Panc1 (cell line): ENCODE results near the gene CCL13. TPM values are rescaled to one million over a fixed set of nuclear protein-coding genes. Genes with fewer than 3 reads are reported as not detected.

Source experiments
- ATAC-seq: fragments of 200-7000 bp; cut with Tn5 transposase; 2 replicates; pipeline ENCODE4 v1.9.1; 2020; ENCODE audit warnings: mild to moderate bottlenecking, moderate library complexity
- BruUV-seq: library from RNA; stranded (reverse); fragments of 400-500 nt; replicated peaks from 2 replicates; lab custom pipeline; 2021; lab: Mats Ljungman, UMichigan
- CTCF ChIA-PET: fragments of 300-600 bp; sonication (Branson Sonifier 250); formaldehyde crosslinking; loops from one replicate; lab custom pipeline; 2022; ENCODE audit warnings: antibody characterized with exemption; lab: Charles Lee
- POLR2A ChIA-PET: fragments of 300-600 bp; sonication (Branson Sonifier 250); formaldehyde crosslinking; loops from one replicate; lab custom pipeline; 2022; ENCODE audit warnings: antibody characterized with exemption; lab: Charles Lee
- DNase-seq: peaks from one replicate; pipeline ENCODE4 v3.0.0-alpha.2; 2010; ENCODE audit warnings: low read depth, low spot score
- H3K27ac ChIP-seq: 2 replicates; pipeline ENCODE4 v1.5.1; 2011; ENCODE audit warnings: mild to moderate bottlenecking, low read length, inconsistent platforms
- H3K27me3 ChIP-seq: fragments of 200-500 bp; sonication (Bioruptor generic); 2 replicates; pipeline ENCODE4 v1.6.0; 2014; ENCODE audit warnings: low read length, inconsistent platforms; ENCODE audit not compliant: control insufficient read depth, insufficient read depth
- H3K36me3 ChIP-seq: fragments of 200-500 bp; sonication (Bioruptor generic); 2 replicates; pipeline ENCODE4 v1.5.1; 2014; ENCODE audit warnings: inconsistent platforms, mild to moderate bottlenecking, low read length, moderate library complexity; ENCODE audit not compliant: control insufficient read depth, insufficient read depth
- H3K4me1 ChIP-seq: 2 replicates; pipeline ENCODE4 v1.5.1; 2011; ENCODE audit warnings: inconsistent platforms, mild to moderate bottlenecking, low read length, moderate library complexity; ENCODE audit not compliant: control insufficient read depth, insufficient read depth
- H3K4me3 ChIP-seq, 2 experiments: 2 replicates each; pipeline ENCODE4 v1.5.1; 2011 to 2012; ENCODE audit warnings: low read depth in 2 of 2, low read length in 2 of 2, mild to moderate bottlenecking in 2 of 2, inconsistent platforms in 1 of 2, moderate library complexity in 1 of 2
- H3K9me3 ChIP-seq: fragments of 200-500 bp; sonication (Bioruptor generic); 2 replicates; pipeline ENCODE4 v1.5.1; 2014; ENCODE audit warnings: low read depth, mild to moderate bottlenecking, inconsistent platforms, low read length, moderate library complexity; ENCODE audit not compliant: control insufficient read depth, insufficient read depth
- POLR2AphosphoS5 ChIP-seq: IDR thresholded peaks from 2 replicates; pipeline ENCODE4 v1.6.1; 2012; ENCODE audit warnings: mild to moderate bottlenecking, low read depth, low read length, moderate library complexity
- SIN3A ChIP-seq: IDR thresholded peaks from 2 replicates; pipeline ENCODE4 v1.6.1; 2012; ENCODE audit warnings: low read depth, mild to moderate bottlenecking, low read length, moderate library complexity, borderline replicate concordance; ENCODE audit not compliant: insufficient read depth
- TCF7L2 ChIP-seq: IDR thresholded peaks from 2 replicates; pipeline ENCODE4 v1.6.1; 2011; ENCODE audit warnings: mild to moderate bottlenecking, low read depth, low read length, inconsistent platforms
- in situ Hi-C: cut with HindIII; loops from 2 replicates; pipeline ENCODE4 v1.10.0; 2016; ENCODE audit warnings: low sequenced_read_pairs, low pct_unique_long_range_greater_than_20kb
- intact Hi-C: fragments of 100-400 bp; cut with micrococcal nuclease; formaldehyde crosslinking; loops from one replicate; pipeline ENCODE4 v1.10.0; 2022; ENCODE audit not compliant: unreplicated experiment
- total RNA-seq: library from RNA; stranded (reverse); gene quantifications from one replicate; pipeline ENCODE4 v1.2.1, GENCODE V29; 2021; ENCODE audit not compliant: unreplicated experiment
- TF ChIP-seq, protein P1 (sequence below): fragments of 450-650 bp; IDR thresholded peaks from 2 replicates; pipeline ENCODE4 v1.5.1; 2017; ENCODE audit warnings: mild to moderate bottlenecking
- TF ChIP-seq, protein P2 (sequence below), 2 experiments: IDR thresholded peaks; 2 replicates each; pipeline ENCODE4 v1.6.1; 2011 to 2012; ENCODE audit warnings: low read depth in 2 of 2, control low read depth in 1 of 2, low read length in 1 of 2, mild to moderate bottlenecking in 1 of 2, moderate library complexity in 1 of 2; ENCODE audit not compliant: insufficient read depth in 1 of 2

Gene CCL13
- total RNA-seq, 1 experiment from 2014 or later: not detected

DNA sequence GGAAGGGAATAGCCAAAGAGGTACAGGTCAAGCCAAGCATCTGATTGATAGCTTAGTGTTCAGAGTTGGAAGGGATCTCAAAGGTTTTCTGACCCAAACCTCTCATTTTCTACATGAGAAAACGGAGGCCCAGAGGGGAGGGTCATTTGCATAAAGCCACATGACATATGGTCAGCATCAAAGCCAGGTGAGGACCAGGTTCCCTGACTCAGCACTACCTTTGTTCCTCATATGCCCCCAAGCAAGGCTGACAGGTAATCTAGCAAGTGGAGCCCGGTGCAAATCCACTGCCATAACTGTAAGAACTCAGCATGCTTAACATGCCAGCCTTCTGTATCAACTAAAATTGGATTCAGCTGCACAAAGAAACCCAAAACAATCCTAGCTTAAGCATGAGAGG is 35.0 kb downstream of the CCL13 start:
- in situ Hi-C loops: no loop called here
- Histone ChIP-seq H3K27ac (no peak overlapping the region), H3K4me3 (no peak overlapping the region), H3K27me3 (0 out of 2 replicates have a peak, but pooled peaks cover 4% of the 10 kb centered on the region), H3K4me1 (no peaks in the 10 kb centered on the region), H3K36me3 (no peaks in the 10 kb centered on the region), H3K9me3 (no peaks in the 10 kb centered on the region)
- intact Hi-C loops: no loop called here
- no TSS peak for BruUV-seq
- no peak for DNase-seq
- ATAC-seq: no peak
- ChIA-PET CTCF (no interaction called here), POLR2A (no interaction called here)
- TF ChIP-seq, protein P1, sequence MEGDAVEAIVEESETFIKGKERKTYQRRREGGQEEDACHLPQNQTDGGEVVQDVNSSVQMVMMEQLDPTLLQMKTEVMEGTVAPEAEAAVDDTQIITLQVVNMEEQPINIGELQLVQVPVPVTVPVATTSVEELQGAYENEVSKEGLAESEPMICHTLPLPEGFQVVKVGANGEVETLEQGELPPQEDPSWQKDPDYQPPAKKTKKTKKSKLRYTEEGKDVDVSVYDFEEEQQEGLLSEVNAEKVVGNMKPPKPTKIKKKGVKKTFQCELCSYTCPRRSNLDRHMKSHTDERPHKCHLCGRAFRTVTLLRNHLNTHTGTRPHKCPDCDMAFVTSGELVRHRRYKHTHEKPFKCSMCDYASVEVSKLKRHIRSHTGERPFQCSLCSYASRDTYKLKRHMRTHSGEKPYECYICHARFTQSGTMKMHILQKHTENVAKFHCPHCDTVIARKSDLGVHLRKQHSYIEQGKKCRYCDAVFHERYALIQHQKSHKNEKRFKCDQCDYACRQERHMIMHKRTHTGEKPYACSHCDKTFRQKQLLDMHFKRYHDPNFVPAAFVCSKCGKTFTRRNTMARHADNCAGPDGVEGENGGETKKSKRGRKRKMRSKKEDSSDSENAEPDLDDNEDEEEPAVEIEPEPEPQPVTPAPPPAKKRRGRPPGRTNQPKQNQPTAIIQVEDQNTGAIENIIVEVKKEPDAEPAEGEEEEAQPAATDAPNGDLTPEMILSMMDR: no peak
- TF ChIP-seq, protein P2, sequence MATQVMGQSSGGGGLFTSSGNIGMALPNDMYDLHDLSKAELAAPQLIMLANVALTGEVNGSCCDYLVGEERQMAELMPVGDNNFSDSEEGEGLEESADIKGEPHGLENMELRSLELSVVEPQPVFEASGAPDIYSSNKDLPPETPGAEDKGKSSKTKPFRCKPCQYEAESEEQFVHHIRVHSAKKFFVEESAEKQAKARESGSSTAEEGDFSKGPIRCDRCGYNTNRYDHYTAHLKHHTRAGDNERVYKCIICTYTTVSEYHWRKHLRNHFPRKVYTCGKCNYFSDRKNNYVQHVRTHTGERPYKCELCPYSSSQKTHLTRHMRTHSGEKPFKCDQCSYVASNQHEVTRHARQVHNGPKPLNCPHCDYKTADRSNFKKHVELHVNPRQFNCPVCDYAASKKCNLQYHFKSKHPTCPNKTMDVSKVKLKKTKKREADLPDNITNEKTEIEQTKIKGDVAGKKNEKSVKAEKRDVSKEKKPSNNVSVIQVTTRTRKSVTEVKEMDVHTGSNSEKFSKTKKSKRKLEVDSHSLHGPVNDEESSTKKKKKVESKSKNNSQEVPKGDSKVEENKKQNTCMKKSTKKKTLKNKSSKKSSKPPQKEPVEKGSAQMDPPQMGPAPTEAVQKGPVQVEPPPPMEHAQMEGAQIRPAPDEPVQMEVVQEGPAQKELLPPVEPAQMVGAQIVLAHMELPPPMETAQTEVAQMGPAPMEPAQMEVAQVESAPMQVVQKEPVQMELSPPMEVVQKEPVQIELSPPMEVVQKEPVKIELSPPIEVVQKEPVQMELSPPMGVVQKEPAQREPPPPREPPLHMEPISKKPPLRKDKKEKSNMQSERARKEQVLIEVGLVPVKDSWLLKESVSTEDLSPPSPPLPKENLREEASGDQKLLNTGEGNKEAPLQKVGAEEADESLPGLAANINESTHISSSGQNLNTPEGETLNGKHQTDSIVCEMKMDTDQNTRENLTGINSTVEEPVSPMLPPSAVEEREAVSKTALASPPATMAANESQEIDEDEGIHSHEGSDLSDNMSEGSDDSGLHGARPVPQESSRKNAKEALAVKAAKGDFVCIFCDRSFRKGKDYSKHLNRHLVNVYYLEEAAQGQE (IDR thresholded peaks at IDR 0.05; ENCODE audit: insufficient read depth in 1 of 2, low read depth in 2 of 2, low read length in 1 of 2): no peak
- TF ChIP-seq SIN3A (no peak), TCF7L2 (no peak), POLR2AphosphoS5 (no peak)

DNA sequence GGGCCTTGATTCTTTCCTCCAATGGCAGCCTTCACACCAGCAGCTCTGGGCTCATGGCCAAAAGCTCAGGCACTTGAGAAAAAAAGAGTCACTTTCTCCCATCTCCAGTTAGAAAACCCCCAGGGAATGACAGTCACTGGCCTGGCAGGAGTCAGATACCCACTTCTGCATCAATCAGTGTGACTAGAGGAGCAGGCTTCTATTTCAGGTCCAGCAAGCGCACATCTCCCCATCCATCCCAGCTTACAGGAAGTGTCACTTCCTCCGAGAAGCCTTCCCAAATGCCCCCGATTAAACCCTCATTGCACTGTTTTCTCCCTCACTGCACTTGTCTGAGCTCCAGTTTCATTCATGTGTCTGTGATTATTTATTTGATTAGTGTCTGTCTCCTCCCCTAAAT is 37.1 kb downstream of the CCL13 start:
- Histone ChIP-seq H3K27me3 (0 out of 2 replicates have a peak, but pooled peaks cover 4% of the 10 kb centered on the region), H3K9me3 (no peaks in the 10 kb centered on the region), H3K27ac (no peak overlapping the region), H3K4me3 (no peak overlapping the region), H3K4me1 (no peaks in the 10 kb centered on the region), H3K36me3 (no peaks in the 10 kb centered on the region)
- no peak for TF ChIP-seq SIN3A
- TF ChIP-seq, protein P1: no peak
- no peak for TF ChIP-seq POLR2AphosphoS5
- no peak for TF ChIP-seq TCF7L2
- TF ChIP-seq, protein P2 (IDR thresholded peaks at IDR 0.05; ENCODE audit: insufficient read depth in 1 of 2, low read depth in 2 of 2, low read length in 1 of 2): no peak
- CTCF ChIA-PET: no interaction called here
- no TSS peak for BruUV-seq
- POLR2A ChIA-PET: no interaction called here
- DNase-seq: no peak
- intact Hi-C loops (no loop called here), in situ Hi-C loops (no loop called here)
- no peak for ATAC-seq
